Activated CD4-positive, alpha-beta T cell treated with anti-CD3 and anti-CD28 coated beads, Interleukin-2, amount 50 U/mL, for 24 hours (primary cell): ENCODE results near the gene PITPNM3.

Source experiments
- DNase-seq, 2 donors: peaks; one replicate each; pipeline ENCODE4 v3.0.0-alpha.2; 2020; ENCODE audit warnings: low read depth in 1 of 2, low spot score in 1 of 2

The PITPNM3 gene

DNA sequence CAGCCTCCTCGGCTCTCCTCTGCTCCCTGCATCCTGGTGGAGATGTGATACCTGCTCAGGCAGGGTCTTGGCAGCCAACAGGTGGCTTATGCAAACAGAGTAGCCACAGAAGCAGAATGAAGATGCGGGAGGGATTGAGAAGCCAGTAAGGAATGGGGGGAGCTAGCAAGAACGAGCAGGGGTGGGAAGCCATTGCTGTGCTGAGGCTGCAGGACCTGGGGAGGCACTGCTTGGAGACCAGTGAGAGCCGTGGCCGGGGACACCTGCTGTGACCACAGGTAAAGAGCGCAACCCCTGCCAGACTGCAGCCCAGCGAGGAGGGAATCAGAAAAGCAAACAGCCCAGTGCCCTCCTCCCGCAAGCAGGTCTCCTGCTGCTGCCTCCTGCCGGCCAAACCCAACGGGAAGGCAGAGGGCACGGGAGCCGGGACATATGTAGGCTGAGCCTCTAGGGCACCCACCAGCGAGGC is 136.1 kb downstream of the PITPNM3 start:
- no peak for DNase-seq

DNA sequence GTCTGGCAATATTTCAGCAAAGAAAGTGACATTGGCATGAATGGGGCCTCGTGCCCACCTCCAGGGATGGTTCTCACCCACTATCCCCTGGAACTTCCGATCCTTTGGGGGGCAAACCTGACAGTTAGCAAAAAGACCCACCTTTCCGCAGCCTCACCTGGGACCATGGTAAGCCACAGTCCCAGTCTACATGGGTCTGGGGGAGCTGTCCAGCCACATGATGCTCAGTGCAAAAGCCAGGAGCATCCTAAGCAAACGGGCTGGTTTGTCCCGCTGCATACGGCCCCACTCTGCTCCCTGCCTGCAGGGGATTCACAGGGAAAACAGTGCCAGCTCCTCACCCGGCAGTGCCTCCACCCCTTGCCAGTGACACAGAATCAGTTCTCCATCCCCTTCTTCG is 140.7 kb downstream of the PITPNM3 start:
- DNase-seq: no peak

DNA sequence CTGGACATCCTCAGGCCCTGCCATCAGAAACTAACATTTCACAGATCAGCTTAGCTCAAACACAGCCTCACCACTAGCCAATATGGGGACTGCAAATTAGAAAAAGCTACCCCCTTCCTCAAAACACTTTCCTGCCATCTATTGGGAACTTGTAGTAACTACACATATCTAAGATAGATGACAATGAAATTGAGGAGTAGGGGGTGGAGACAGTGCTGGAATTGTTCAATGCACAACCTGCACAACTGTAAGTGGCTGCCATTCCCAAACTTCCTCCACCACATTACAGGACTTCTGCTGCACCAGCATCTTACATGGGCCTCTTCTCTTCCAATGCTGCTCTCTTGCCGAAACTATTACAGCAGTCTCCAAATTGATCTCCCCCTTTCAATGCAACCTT is 143.3 kb downstream of the PITPNM3 start:
- DNase-seq: no peak

DNA sequence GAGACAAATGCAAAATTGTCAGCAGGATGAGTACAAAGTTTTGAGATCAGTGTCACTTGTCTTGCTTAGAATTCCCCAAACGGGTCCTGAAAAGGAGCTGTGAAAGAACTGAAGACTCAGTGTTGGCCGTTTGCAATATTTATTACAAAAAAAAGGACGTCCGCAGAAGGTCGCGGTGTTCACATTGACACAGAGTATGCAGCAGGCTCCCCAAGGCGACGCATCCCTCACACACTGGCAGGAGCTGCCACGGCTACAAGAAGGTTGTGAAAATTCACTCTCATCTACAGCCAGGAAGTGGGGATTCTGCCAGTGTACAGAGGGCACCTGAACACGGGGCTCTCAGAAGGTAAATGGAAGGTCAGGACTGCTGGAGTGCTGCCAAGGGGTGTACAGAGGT is 147.6 kb downstream of the PITPNM3 start:
- no peak for DNase-seq

DNA sequence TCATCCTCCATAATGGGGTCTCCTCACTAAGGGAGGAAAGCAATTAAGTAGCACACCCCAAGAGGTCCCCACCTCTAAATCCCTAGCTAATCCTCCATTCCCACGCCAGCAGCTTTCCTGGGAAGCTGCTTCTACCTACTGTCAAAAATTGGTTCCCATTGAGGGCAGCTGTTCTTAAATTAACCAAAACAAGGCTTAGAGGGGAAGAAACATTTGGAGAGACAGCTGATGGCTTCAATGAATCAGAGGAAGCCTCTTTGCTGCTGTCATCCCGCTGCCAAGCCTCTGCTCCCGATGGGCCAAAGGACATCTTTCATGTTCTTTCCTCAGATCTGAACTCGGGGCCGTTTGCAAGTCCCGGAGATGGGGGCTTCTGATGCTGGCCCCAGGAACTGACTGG is 148.1 kb downstream of the PITPNM3 start:
- DNase-seq: no peak

DNA sequence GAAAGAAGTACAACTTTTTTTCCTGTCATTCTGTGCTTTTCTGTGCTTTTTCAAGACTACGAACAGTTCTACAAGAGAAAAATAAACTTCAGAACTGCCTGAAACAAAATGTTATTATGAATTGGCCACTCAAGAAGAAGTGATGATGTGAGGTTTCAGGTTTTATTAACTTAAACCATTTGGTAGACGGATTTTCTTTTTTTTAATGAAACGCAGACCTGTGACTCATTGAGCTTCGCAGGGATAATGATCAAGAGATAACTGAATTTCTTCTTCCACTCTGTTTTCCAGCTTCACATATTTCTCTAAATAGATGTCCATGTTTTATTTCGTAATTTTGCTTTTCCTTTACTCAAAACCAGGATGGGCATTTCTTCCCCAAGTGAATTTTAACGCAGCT is 154.1 kb downstream of the PITPNM3 start:
- no peak for DNase-seq
